CD4-positive, alpha-beta T cell treated with Interleukin-4 for 4 hours (primary cell): Measurements from ENCODE around the gene TMIE.
"Not testable (repeated sequence)": the region's sequence is repeated elsewhere in the genome, so short reads cannot be mapped to it uniquely, and the experiment has no call there.

Source experiments
- DNase-seq: peaks from one replicate; pipeline ENCODE4 v3.0.0-alpha.2; 2020

Gene TMIE

GRCh38 chr3:46729038-46729437, 27.8 kb downstream of the TMIE start:
- no peak for DNase-seq

GRCh38 chr3:46730819-46731218, 29.6 kb downstream of the TMIE start:
- DNase-seq: no peak

GRCh38 chr3:46731795-46732194, 30.6 kb downstream of the TMIE start:
- no peak for DNase-seq

GRCh38 chr3:46733026-46733800, 32.0 kb downstream of the TMIE start:
- no peak for DNase-seq

- DNase-seq: no peak
These were observed 33.6 kb downstream of the TMIE start for GRCh38 chr3:46734773-46735172.

- DNase-seq: no peak
These were observed 35.0 kb downstream of the TMIE start for GRCh38 chr3:46736006-46736872.

- no peak for DNase-seq
These were observed 36.1 kb downstream of the TMIE start for GRCh38 chr3:46737329-46737731.

- not testable (repeated sequence) for DNase-seq
These were observed 38.4 kb downstream of the TMIE start for GRCh38 chr3:46739565-46739964.

GRCh38 chr3:46742992-46743585, 41.9 kb downstream of the TMIE start:
- no peak for DNase-seq

GRCh38 chr3:46746711-46747110, 45.5 kb downstream of the TMIE start:
- DNase-seq: no peak

- DNase-seq: no peak
These were observed 47.0 kb downstream of the TMIE start for GRCh38 chr3:46748170-46748569.

GRCh38 chr3:46749129-46749528, 47.9 kb downstream of the TMIE start:
- no peak for DNase-seq

GRCh38 chr3:46750555-46751038, 49.4 kb downstream of the TMIE start:
- no peak for DNase-seq

GRCh38 chr3:46753127-46753526, 51.9 kb downstream of the TMIE start:
- not testable (repeated sequence) for DNase-seq

GRCh38 chr3:46755646-46756045, 54.5 kb downstream of the TMIE start:
- no peak for DNase-seq

- no peak for DNase-seq
These were observed 55.5 kb downstream of the TMIE start for GRCh38 chr3:46756642-46757041.

- no peak for DNase-seq
These were observed 58.3 kb downstream of the TMIE start for GRCh38 chr3:46759239-46760167.
